Lung (tissue), 12 donors: ENCODE measurements around the gene CDKN2D. TPM values are rescaled to one million over a fixed set of nuclear protein-coding genes. Genes with fewer than 3 reads are reported as not detected.
"Not testable (repeated sequence)": the region's sequence is repeated elsewhere in the genome, so short reads cannot be mapped to it uniquely, and the experiment has no call there.

Source experiments
- ATAC-seq: fragments of 200-7000 bp; cut with Tn5 transposase; one replicate; pipeline ENCODE4 v1.9.1; 2020; ENCODE audit warnings: moderate number of reproducible peaks; ENCODE audit not compliant: insufficient read depth, low FRiP score
- DNase-seq, 3 donors: peaks; one replicate each; pipeline ENCODE4 v3.0.0-alpha.2; 2013 to 2017
- H3K27ac ChIP-seq, 2 donors: one replicate each; pipeline ENCODE4 v1.5.1; 2013; ENCODE audit warnings: mild to moderate bottlenecking in 2 of 2, moderate library complexity in 2 of 2, control low read depth in 1 of 2, inconsistent platforms in 1 of 2, low read depth in 1 of 2, low read length in 1 of 2
- H3K27me3 ChIP-seq, 3 donors: one replicate each; pipeline ENCODE4 v1.5.1; 2013; ENCODE audit warnings: low read length in 2 of 3; ENCODE audit not compliant: control insufficient read depth in 3 of 3, insufficient read depth in 3 of 3
- H3K36me3 ChIP-seq, 4 donors: one replicate each; pipeline ENCODE4 v1.5.1; 2013; ENCODE audit warnings: low read length in 4 of 4, mild to moderate bottlenecking in 1 of 4, moderate library complexity in 1 of 4; ENCODE audit not compliant: control insufficient read depth in 4 of 4, insufficient read depth in 4 of 4
- H3K4me1 ChIP-seq, 5 donors: one replicate each; pipeline ENCODE4 v1.5.1; 2013; ENCODE audit warnings: low read length in 5 of 5, mild to moderate bottlenecking in 2 of 5, moderate library complexity in 1 of 5; ENCODE audit not compliant: control insufficient read depth in 5 of 5, insufficient read depth in 5 of 5
- H3K4me3 ChIP-seq: one replicate; pipeline ENCODE4 v1.5.1; 2013; ENCODE audit warnings: mild to moderate bottlenecking, control low read depth, moderate library complexity
- H3K9ac ChIP-seq, 2 donors: one replicate each; pipeline ENCODE4 v1.5.1; 2013; ENCODE audit warnings: low read length in 2 of 2, control low read depth in 1 of 2; ENCODE audit not compliant: insufficient read depth in 1 of 2
- H3K9me3 ChIP-seq, 4 donors: one replicate each; pipeline ENCODE4 v1.5.1; 2013; ENCODE audit warnings: low read length in 3 of 4, mild to moderate bottlenecking in 1 of 4, moderate library complexity in 1 of 4; ENCODE audit not compliant: control insufficient read depth in 4 of 4, insufficient read depth in 3 of 4
- CTCF ChIP-seq: IDR thresholded peaks from 2 replicates; pipeline ENCODE4 v1.5.1; 2012; ENCODE audit warnings: mild to moderate bottlenecking; ENCODE audit errors: control extremely low read depth, extremely low read depth
- WGBS, 2 donors: extraction: QIAGEN DNeasy Blood & Tissue Kit; methylation state at CpG; one replicate each; pipeline ENCODE4 v1.1.7; 2013; 5-methylcytosine and 5-hydroxymethylcytosine counted together
- polyA plus RNA-seq, 2 donors: library from polyadenylated mRNA; stranded (reverse); fragments of 200-250 nt; gene quantifications; one replicate each; pipeline ENCODE4 v1.2.1, GENCODE V29; 2013
- total RNA-seq, 2 donors: library from RNA; depleted of rRNA in 1 of 2; stranded (reverse); fragments of >200 nt in 1 of 2; gene quantifications; one replicate each; pipeline ENCODE4 v1.2.1, GENCODE V29; 2014 to 2021
- donor health status: control.
- donor health status: control.
- donor health status: Bipolar disorder and iron deficiency.
- donor health status: healthy.
- donor health status: DM: yes; HTN: yes; CAD: no.

Gene CDKN2D
- total and polyA plus RNA-seq, 4 donors, result 12.5 to 74.9 (median 13.9) TPM

GRCh38 chr19:10544242-10544752, 24.5 kb downstream of the CDKN2D start:
- peaks cover 0 to 9% (median 5%) of the 10 kb centered on the region in 5 donors for H3K4me1 ChIP-seq
- H3K36me3 ChIP-seq, result peaks cover 0 to 21% (median 14%) of the 10 kb centered on the region in 4 donors
- peak overlapping the region; percentile 95 for H3K4me3 ChIP-seq
- peak overlapping the region; percentile 46 to 47 for H3K9ac ChIP-seq
- no peaks in the 10 kb centered on the region for H3K27me3 ChIP-seq
- peak overlapping the region; percentile 85 to 92 for H3K27ac ChIP-seq
- ATAC-seq, result no peak
- H3K9me3 ChIP-seq, result no peaks in the 10 kb centered on the region
- 22 to 28% methylated on average over 21 to 22 of the region's 22 CpGs for WGBS, 2 donors
- TF ChIP-seq CTCF, result no peak
- DNase-seq, result peak in 1 of 3 donors; percentile 31

GRCh38 chr19:10543420-10544241, 25.1 kb downstream of the CDKN2D start, which contains the start of gene ATG4D:
Gene ATG4D, plus strand, starts transcription at chr19:10543904. Its CDS starts 187 bp downstream, at chr19:10544091.
- no peak for TF ChIP-seq CTCF
- H3K27ac ChIP-seq, result peak within 1 kb of the TSS; percentile 85 to 92
- H3K36me3 ChIP-seq, result peaks cover 0 to 15% (median 8%) of the 10 kb centered on the region in 4 donors
- peak within 1 kb of the TSS; percentile 46 to 47 for H3K9ac ChIP-seq
- H3K4me3 ChIP-seq, result peak within 1 kb of the TSS; percentile 95
- no peaks in the 10 kb centered on the region for H3K9me3 ChIP-seq
- 1 to 2% methylated on average over 40 to 79 of the region's 79 CpGs for WGBS, 2 donors
- H3K27me3 ChIP-seq, result no peaks in the 10 kb centered on the region
- ATAC-seq (peak; percentile 94), DNase-seq (peak; percentile 80 to 92 (median 87))
- peaks cover 0 to 9% (median 5%) of the 10 kb centered on the region in 5 donors for H3K4me1 ChIP-seq

- Histone ChIP-seq H3K27ac (peak overlapping the region in 1 of 2 donors; percentile 85), H3K4me3 (peak overlapping the region; percentile 95), H3K36me3 (peaks cover 0 to 11% (median 4%) of the 10 kb centered on the region in 4 donors), H3K9ac (no peak overlapping the region), H3K9me3 (no peaks in the 10 kb centered on the region), H3K4me1 (peaks cover 0 to 9% (median 5%) of the 10 kb centered on the region in 5 donors), H3K27me3 (no peaks in the 10 kb centered on the region)
- DNase-seq (no peak), ATAC-seq (no peak)
- no peak for TF ChIP-seq CTCF
- 56 to 63% methylated on average over 8 of the region's 8 CpGs for WGBS, 2 donors
Measured at GRCh38 chr19:10543059-10543419, 25.7 kb downstream of the CDKN2D start.

- not testable (repeated sequence) for DNase-seq, H3K27ac ChIP-seq, H3K36me3 ChIP-seq, H3K9ac ChIP-seq, ATAC-seq, H3K27me3 ChIP-seq, H3K4me1 ChIP-seq, H3K9me3 ChIP-seq, H3K4me3 ChIP-seq
- 35 to 55% methylated on average over 9 of the region's 9 CpGs for WGBS, 2 donors
Measured at GRCh38 chr19:10539016-10539415, 29.8 kb downstream of the CDKN2D start.
